Ishikawa (cell line): Measurements from ENCODE around the gene YDJC.

Source experiments
- CEBPB ChIP-seq: IDR thresholded peaks from 2 replicates; pipeline ENCODE4 v1.6.1; 2012
- CREB1 ChIP-seq: IDR thresholded peaks from 2 replicates; pipeline ENCODE4 v1.6.1; 2012; ENCODE audit warnings: low read depth
- EGR1 ChIP-seq: IDR thresholded peaks from 2 replicates; pipeline ENCODE4 v1.6.1; 2012
- EP300 ChIP-seq: IDR thresholded peaks from 2 replicates; pipeline ENCODE4 v1.6.1; 2012; ENCODE audit warnings: borderline replicate concordance
- FOXM1 ChIP-seq: IDR thresholded peaks from 2 replicates; pipeline ENCODE4 v1.6.1; 2012; ENCODE audit warnings: low read depth, borderline replicate concordance
- NFIC ChIP-seq: IDR thresholded peaks from 2 replicates; pipeline ENCODE4 v1.6.1; 2012
- RAD21 ChIP-seq: IDR thresholded peaks from 2 replicates; pipeline ENCODE4 v1.6.1; 2012; ENCODE audit warnings: low read depth
- TAF1 ChIP-seq: IDR thresholded peaks from 2 replicates; pipeline ENCODE4 v1.6.1; 2012; ENCODE audit warnings: low read depth, mild to moderate bottlenecking
- TCF12 ChIP-seq: IDR thresholded peaks from 2 replicates; pipeline ENCODE4 v1.6.1; 2012; ENCODE audit warnings: low read depth
- TEAD4 ChIP-seq: IDR thresholded peaks from 2 replicates; pipeline ENCODE4 v1.6.1; 2012
- YY1 ChIP-seq: IDR thresholded peaks from 2 replicates; pipeline ENCODE4 v1.6.1; 2012; ENCODE audit warnings: low read depth
- ZBTB7A ChIP-seq: IDR thresholded peaks from 2 replicates; pipeline ENCODE4 v1.6.1; 2012; ENCODE audit warnings: low read depth
- TF ChIP-seq, protein P1 (sequence below): IDR thresholded peaks from 2 replicates; pipeline ENCODE4 v1.6.1; 2012
- TF ChIP-seq, protein P2 (sequence below): IDR thresholded peaks from 2 replicates; pipeline ENCODE4 v1.6.1; 2012
- TF ChIP-seq, protein P3 (sequence below): IDR thresholded peaks from 2 replicates; pipeline ENCODE4 v1.6.1; 2012; ENCODE audit warnings: low read depth, mild to moderate bottlenecking

YDJC gene

GRCh38 chr22:21611210-21611977 is 18.4 kb downstream of the YDJC start:
- TF ChIP-seq TCF12 (no peak), ZBTB7A (no peak), YY1 (no peak), TEAD4 (no peak), TAF1 (no peak), NFIC (no peak), EP300 (no peak), CREB1 (no peak), FOXM1 (no peak), EGR1 (no peak), RAD21 (no peak), CEBPB (no peak)
- TF ChIP-seq, protein P1, sequence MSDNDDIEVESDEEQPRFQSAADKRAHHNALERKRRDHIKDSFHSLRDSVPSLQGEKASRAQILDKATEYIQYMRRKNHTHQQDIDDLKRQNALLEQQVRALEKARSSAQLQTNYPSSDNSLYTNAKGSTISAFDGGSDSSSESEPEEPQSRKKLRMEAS = no peak
- TF ChIP-seq, protein P2, sequence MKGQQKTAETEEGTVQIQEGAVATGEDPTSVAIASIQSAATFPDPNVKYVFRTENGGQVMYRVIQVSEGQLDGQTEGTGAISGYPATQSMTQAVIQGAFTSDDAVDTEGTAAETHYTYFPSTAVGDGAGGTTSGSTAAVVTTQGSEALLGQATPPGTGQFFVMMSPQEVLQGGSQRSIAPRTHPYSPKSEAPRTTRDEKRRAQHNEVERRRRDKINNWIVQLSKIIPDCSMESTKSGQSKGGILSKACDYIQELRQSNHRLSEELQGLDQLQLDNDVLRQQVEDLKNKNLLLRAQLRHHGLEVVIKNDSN = no peak
- TF ChIP-seq, protein P3, sequence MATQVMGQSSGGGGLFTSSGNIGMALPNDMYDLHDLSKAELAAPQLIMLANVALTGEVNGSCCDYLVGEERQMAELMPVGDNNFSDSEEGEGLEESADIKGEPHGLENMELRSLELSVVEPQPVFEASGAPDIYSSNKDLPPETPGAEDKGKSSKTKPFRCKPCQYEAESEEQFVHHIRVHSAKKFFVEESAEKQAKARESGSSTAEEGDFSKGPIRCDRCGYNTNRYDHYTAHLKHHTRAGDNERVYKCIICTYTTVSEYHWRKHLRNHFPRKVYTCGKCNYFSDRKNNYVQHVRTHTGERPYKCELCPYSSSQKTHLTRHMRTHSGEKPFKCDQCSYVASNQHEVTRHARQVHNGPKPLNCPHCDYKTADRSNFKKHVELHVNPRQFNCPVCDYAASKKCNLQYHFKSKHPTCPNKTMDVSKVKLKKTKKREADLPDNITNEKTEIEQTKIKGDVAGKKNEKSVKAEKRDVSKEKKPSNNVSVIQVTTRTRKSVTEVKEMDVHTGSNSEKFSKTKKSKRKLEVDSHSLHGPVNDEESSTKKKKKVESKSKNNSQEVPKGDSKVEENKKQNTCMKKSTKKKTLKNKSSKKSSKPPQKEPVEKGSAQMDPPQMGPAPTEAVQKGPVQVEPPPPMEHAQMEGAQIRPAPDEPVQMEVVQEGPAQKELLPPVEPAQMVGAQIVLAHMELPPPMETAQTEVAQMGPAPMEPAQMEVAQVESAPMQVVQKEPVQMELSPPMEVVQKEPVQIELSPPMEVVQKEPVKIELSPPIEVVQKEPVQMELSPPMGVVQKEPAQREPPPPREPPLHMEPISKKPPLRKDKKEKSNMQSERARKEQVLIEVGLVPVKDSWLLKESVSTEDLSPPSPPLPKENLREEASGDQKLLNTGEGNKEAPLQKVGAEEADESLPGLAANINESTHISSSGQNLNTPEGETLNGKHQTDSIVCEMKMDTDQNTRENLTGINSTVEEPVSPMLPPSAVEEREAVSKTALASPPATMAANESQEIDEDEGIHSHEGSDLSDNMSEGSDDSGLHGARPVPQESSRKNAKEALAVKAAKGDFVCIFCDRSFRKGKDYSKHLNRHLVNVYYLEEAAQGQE = no peak

DNA sequence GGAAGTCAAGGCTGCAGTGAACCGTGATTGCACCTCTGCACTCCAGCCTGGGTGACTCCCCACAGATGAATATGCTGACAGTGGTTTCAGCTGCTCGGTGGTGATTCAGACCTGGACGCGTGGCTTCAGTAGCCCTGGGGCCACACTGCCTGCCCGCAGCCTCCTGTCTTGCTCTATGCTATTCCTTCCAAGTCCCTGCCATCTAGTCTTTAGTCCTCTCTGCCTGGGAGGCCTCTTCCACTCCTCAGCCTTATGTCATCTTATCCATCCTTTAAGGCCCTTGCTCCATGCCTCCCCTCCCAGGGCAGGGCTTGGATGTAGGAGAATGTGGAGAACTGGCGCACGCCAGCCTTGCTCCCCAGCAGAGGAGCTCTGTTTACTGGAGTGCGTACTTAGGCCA is 23.0 kb downstream of the YDJC start:
- TF ChIP-seq TAF1 (no peak), ZBTB7A (no peak), TEAD4 (no peak), EP300 (no peak), RAD21 (no peak), TCF12 (no peak), CREB1 (no peak), FOXM1 (no peak), YY1 (no peak), CEBPB (no peak), NFIC (no peak), EGR1 (no peak)
- TF ChIP-seq, protein P3 = no peak
- TF ChIP-seq, protein P2 = no peak
- TF ChIP-seq, protein P1 = no peak

- no peak for TF ChIP-seq FOXM1
- no peak for TF ChIP-seq ZBTB7A
- TF ChIP-seq YY1 = no peak
- no peak for TF ChIP-seq NFIC
- TF ChIP-seq, protein P1 = no peak
- TF ChIP-seq, protein P2 = no peak
- no peak for TF ChIP-seq TCF12
- TF ChIP-seq RAD21 = no peak
- no peak for TF ChIP-seq CREB1
- TF ChIP-seq EGR1 = no peak
- no peak for TF ChIP-seq TAF1
- no peak for TF ChIP-seq CEBPB
- no peak for TF ChIP-seq TEAD4
- TF ChIP-seq EP300 = no peak
- TF ChIP-seq, protein P3 = no peak
These were observed 23.8 kb downstream of the YDJC start for GRCh38 chr22:21605887-21606564.
